HG02885 (cell line): ENCODE data around the gene SRF.
A peak's percentile ranks its signal among the peaks of the same experiment; 100 is the strongest.
"Not testable (repeated sequence)": the region's sequence is repeated elsewhere in the genome, so short reads cannot be mapped to it uniquely, and the experiment has no call there.

Source experiments
- ATAC-seq: cut with Tn5 transposase; IDR thresholded peaks from one replicate; pipeline ENCODE4 v1.9.1; 2021; ENCODE audit warnings: mild to moderate bottlenecking; ENCODE audit not compliant: unreplicated experiment, poor library complexity

The SRF gene

GRCh38 chr6:43170931-43171706 lies at the start of gene SRF:
Gene SRF (plus strand): TSS chr6:43171269. CDS start chr6:43171657, 388 bp downstream.
- peak; percentile 69 for ATAC-seq

DNA sequence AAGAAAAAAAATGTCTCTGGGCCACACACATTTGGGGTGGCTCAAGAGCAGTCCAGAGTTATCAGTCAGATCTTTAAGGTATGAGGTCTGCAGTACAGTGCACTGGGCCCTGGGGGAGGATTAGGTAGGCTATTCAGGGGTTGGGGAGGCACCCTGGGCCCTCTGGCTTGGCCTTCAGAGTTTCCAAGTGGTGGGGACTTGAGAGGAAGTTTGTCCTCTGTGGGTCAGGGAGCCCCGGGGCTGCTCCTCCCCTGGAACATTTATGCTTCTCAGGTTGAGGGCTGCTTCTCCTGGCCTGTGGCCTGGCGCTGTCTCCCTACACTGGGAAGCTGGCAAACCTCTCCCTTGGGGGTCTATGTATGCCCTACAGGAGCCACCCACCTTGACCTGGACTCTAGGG lies 48.9 kb upstream of the SRF start:
- ATAC-seq, result no peak

DNA sequence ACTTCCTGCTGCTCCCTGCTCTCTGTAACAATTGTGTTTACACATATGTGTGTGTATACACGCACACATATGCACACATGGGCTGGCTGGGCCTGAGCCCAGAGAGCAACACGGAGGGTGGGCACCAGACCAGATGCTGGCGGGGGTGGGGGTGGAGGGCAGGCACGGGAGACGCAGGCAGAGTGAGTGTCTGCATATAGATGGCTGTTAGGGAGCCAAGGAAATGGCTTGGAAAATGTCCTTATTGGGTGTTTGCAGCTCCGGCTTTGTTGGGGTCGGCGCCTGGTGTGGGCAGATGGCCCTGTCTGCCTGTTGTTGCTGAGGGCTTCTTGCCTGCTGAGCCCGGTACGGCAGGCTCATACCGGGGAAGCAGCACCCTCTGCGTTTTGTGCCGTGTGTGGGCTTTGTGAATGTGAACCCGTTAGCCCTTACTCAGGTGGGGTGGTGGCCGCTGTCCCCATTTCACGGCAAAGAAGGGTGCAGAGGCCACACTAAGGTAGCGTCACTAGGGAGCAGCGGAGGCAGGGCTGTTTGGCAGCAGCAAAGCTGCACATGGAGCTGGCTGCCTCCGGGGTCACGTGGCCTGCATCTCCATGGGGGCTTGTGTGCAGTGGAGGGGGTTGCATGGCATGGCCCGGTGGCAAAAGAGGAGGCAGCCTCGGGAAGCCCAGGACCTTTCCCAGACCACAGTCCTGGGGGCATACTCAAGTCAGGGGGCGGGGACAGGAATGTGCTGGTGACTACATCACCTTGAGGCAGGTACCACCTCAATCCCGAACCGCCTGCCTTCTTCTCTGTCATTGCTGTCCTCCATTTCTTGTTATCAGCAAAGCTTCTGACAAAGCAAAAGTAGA lies 47.4 kb upstream of the SRF start:
- no peak for ATAC-seq

GRCh38 chr6:43124481-43124880 lies 46.6 kb upstream of the SRF start:
- no peak for ATAC-seq

- ATAC-seq, result no peak
Observed at GRCh38 chr6:43125119-43125518, 46.0 kb upstream of the SRF start.

GRCh38 chr6:43125555-43125954 lies 45.5 kb upstream of the SRF start:
- ATAC-seq, result no peak

GRCh38 chr6:43127180-43127579 lies 43.9 kb upstream of the SRF start:
- ATAC-seq, result no peak

DNA sequence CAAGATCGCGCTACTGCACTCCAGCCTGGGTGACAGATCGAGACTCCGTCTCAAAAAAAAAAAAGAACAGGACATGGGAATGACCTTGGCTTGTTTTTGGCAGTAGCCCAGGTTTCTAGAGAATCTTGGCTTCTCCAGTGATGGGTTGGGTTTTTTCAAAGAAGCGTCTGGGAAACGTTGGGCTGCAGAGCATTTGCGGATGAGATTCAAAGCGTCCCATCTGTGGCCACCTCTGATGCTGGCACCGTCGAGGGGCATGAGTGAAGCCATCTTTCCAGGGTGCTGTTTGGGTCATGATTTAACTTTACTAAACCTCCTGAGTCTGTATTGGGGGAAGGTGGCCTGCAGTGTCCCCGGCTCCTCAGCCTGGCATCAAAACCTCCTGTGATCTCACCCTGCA lies 43.2 kb upstream of the SRF start:
- no peak for ATAC-seq

- ATAC-seq, result no peak
Observed at GRCh38 chr6:43128926-43129325, 42.1 kb upstream of the SRF start.

DNA sequence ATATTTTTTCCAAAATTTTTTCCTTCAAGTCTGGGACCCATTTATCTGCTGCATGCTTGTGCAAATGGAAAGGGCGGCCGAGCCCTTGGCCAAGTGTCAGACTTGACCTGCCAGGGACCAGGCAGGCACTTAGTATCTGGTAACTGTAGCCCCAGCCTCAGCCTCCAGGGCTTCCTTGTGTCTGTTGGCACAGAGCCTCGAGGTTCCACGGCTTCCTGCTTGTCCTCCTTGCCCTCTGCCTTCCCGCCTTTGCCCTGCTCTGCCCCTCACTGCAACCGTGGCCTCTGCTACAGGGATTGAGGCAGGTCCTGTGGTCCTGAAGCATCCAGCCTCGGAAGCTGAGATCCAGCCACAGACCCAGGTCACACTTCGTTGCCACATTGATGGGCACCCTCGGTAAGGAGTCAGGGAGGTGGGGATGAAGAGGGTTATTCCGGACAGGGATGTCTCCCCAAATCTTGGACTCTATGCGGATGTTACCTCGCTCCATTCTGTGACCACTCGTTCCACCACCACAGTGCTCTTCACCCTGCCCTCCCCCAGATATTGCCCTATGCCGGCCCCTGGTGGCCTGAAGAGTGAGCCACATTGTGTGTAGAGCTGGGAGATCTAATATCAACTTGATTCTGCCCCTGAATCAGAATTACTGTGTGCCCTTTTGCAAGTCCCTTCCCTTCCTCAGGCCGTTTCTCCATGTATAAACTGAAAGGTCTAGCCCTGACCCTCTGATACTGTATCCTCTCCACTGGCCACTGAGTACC lies 41.5 kb upstream of the SRF start:
- ATAC-seq, result no peak

DNA sequence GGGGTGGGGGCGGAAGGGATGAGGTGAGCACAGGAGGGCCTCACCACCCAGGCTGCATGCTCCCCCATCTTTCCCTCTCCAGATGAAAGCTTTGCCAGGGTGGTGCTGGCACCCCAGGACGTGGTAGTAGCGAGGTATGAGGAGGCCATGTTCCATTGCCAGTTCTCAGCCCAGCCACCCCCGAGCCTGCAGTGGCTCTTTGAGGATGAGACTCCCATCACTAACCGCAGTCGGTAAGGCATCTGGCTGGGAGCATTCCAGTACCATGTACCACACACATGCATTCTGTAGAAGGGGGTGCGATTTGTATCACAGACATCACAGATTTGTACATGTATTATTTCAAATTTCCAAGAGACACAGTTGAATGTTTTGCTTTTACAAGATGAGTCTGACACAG lies 40.6 kb upstream of the SRF start:
- ATAC-seq, result no peak

DNA sequence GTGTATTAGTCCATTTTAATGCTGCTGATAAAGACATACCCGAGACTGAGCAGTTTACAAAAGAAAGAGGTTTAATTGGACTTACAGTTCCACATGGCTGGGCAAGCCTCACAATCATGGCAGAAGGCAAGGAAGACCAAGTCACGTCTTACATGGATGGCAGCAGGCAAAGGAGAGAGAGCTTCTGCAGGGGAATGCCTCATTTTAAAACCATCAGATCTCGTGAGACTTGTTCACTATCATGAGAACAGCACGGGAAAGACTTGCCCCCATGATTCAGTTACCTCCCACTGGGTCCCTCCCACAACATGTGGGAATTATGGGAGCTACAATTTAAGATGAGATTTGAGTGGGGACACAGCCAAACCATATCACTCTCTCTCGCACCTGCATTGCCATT lies 39.7 kb upstream of the SRF start:
- not testable (repeated sequence) for ATAC-seq

DNA sequence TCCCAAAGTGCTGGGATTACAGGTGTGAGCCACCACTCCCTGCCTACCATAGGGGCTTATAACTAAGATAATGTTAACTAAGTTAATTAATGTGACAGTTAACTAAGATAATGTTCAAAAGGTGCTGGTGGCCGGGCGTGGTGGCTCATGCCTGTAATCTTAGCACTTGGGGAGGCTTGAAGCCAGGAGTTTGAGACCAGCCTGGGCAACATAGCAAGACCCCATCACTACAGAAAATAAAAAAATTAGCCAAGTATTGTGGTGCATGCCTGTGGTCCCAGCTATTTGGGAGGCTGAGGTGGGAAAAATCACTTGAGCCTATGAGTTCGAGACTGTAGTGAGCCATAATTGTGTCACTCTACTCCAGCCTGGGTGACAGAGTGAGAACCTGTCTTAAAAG lies 32.8 kb upstream of the SRF start:
- ATAC-seq, result no peak

DNA sequence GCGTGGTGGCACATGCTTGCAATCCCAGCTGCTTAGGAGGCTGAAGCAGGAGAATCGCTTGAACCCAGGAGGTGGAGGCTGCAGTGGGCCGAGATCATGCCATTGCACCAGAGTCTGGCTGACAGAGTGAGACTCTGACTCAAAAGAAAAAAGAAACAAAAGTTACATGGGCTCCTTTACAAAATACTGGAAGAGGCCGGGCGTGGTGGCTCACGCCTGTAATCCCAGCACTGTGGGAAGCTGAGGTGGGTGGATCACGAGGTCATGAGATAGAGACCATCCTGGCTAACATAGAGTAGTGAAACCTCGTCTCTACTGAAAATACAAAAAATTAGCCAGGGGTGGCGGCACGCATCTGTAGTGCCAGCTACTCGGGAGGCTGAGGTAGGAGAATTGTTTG lies 31.1 kb upstream of the SRF start:
- ATAC-seq, result not testable (repeated sequence)

DNA sequence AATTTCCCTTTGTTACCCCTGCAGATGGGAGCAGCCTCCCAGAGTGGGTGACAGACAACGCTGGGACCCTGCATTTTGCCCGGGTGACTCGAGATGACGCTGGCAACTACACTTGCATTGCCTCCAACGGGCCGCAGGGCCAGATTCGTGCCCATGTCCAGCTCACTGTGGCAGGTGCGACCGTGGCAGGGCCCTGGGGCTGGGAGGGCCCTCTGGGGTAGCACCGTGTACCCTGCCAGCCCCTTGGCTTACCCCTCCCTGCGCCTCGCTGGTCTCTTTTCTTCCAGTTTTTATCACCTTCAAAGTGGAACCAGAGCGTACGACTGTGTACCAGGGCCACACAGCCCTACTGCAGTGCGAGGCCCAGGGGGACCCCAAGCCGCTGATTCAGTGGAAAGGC lies 29.4 kb upstream of the SRF start:
- ATAC-seq, result no peak

DNA sequence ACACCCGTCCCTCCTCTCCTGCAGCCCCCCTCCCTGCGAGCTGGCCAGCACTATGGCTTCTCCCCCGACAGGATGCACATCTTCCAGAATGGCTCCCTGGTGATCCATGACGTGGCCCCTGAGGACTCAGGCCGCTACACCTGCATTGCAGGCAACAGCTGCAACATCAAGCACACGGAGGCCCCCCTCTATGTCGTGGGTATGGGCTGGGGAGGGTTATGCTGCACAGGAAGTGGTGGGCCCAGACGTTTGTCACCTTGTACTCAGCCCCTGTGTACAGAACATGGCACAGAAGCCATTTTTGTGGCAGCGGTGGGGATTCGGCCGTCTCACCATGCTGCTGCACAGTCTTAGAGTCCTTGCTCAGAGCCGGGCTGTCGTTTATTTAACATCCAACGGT lies 29.0 kb upstream of the SRF start:
- no peak for ATAC-seq

- peak; percentile 80 for ATAC-seq
Observed at GRCh38 chr6:43143235-43144128, 27.6 kb upstream of the SRF start.

- ATAC-seq, result no peak
Observed at GRCh38 chr6:43144879-43145278, 26.2 kb upstream of the SRF start.

DNA sequence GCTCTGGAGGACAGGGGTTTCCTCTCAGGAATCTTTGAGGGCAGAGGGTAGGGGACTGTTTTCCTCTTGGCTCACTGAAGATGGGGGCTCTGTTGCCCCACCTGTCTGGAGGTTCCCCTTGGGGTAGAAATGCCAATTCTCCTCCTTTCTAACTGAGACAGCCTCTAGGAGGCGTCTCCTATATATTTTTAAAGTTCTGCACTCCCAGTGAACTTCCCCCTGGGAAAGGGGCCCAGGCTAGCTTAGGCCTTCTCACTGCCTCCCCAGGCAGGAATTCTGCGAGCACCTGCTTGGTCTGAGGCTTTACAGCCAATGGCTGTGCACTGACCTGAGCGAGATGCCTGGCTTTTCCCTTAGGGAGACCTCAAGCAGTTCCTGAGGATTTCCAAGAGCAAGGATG lies 24.8 kb upstream of the SRF start:
- ATAC-seq, result no peak
